Peyer's patch (tissue), 4 donors: Measurements from ENCODE around the gene TRAF5.
"Not testable (repeated sequence)": the region's sequence is repeated elsewhere in the genome, so short reads cannot be mapped to it uniquely, and the experiment has no call there.

Experiments used
- CTCF ChIP-seq, 6 experiments: fragments of 450-650 bp in 4 of 6; fragments of 200-600 bp in 2 of 6; sonication (generic) in 1 of 6; IDR thresholded peaks; one replicate each; pipeline ENCODE4 v1.5.1; 2017 to 2019; ENCODE audit warnings: antibody characterized with exemption in 6 of 6, mild to moderate bottlenecking in 3 of 6, moderate library complexity in 1 of 6
- POLR2A ChIP-seq, 2 donors: fragments of 450-650 bp; IDR thresholded peaks; one replicate each; pipeline ENCODE4 v1.5.1; 2017; ENCODE audit warnings: antibody characterized with exemption in 2 of 2, mild to moderate bottlenecking in 2 of 2, moderate library complexity in 2 of 2

- TF ChIP-seq CTCF, POLR2A (IDR thresholded peaks at IDR 0.05): not testable (repeated sequence)
These were observed 79.5 kb downstream of the TRAF5 start for GRCh38 chr1:211406086-211406485.
